Measurements from ENCODE around the gene LGR4.

DNA sequence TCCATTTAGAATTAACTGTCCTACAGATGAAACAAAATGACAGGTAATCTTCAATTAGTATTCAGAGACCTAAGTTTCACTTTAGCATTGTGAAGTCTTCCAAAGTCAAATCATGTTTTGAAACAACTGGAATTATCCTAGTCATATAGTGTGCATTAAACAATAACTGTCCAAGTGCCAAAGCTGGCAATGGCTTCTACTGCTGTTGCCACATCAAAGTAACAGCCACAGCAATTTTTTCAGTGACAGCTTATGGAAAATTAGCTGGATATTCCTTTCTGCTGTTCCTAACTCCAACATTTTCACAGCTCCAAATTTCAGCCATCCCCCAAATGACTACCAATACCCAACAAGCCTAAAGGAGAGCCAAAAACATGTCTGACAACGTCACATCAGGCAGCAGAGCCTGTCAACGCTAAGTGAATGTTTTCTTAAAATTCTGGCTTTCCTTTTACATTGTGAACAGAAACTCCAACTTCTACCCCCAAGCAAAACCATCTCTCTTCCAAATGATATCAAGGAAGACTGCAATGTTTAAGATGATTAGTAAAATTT lies 64.3 kb downstream of the LGR4 start:
- no peak for TF ChIP-seq RAD21 (IDR thresholded peaks at IDR 0.05; ENCODE audit: low read depth)
- TF ChIP-seq EZH2 (IDR thresholded peaks at IDR 0.05), result no peak
